ENCODE data around the gene ATP8A1.
A peak's percentile ranks its signal among the peaks of the same experiment; 100 is the strongest.
"Not testable (repeated sequence)": the region's sequence is repeated elsewhere in the genome, so short reads cannot be mapped to it uniquely, and the experiment has no call there.

Gene ATP8A1

GRCh38 chr4:42655921-42656678, 805 bp downstream of the ATP8A1 start:
- Mint-ChIP-seq H3K4me1 (peaks cover 41% of the 10 kb centered on the region), H3K27ac (peak overlapping the region; percentile 97), H3K4me3 (peak overlapping the region; percentile 99), H3K9me3 (peaks cover 13% of the 10 kb centered on the region), H3K27me3 (no peaks in the 10 kb centered on the region), H3K36me3 (peaks cover 29% of the 10 kb centered on the region)
- peak; percentile 37 for ATAC-seq

GRCh38 chr4:42655269-42655637, 1.7 kb downstream of the ATP8A1 start:
- Mint-ChIP-seq H3K27ac (peak overlapping the region; percentile 97), H3K9me3 (peaks cover 15% of the 10 kb centered on the region), H3K27me3 (no peaks in the 10 kb centered on the region), H3K4me3 (peak overlapping the region; percentile 99), H3K36me3 (peaks cover 33% of the 10 kb centered on the region), H3K4me1 (peaks cover 41% of the 10 kb centered on the region)
- no peak for ATAC-seq

GRCh38 chr4:42654631-42655268, 2.2 kb downstream of the ATP8A1 start:
- H3K4me3 Mint-ChIP-seq = peak overlapping the region; percentile 99
- ATAC-seq = no peak
- H3K36me3 Mint-ChIP-seq = peaks cover 33% of the 10 kb centered on the region
- H3K9me3 Mint-ChIP-seq = peaks cover 15% of the 10 kb centered on the region
- no peaks in the 10 kb centered on the region for H3K27me3 Mint-ChIP-seq
- peaks cover 42% of the 10 kb centered on the region for H3K4me1 Mint-ChIP-seq
- H3K27ac Mint-ChIP-seq = peak overlapping the region; percentile 97

- peaks cover 46% of the 10 kb centered on the region for H3K4me1 Mint-ChIP-seq
- peaks cover 33% of the 10 kb centered on the region for H3K36me3 Mint-ChIP-seq
- peak overlapping the region; percentile 97 for H3K27ac Mint-ChIP-seq
- H3K4me3 Mint-ChIP-seq = no peak overlapping the region
- peaks cover 15% of the 10 kb centered on the region for H3K9me3 Mint-ChIP-seq
- no peak for ATAC-seq
- no peaks in the 10 kb centered on the region for H3K27me3 Mint-ChIP-seq
These were observed 3.0 kb downstream of the ATP8A1 start for GRCh38 chr4:42653626-42654560.

GRCh38 chr4:42652529-42653231, 4.2 kb downstream of the ATP8A1 start:
- not testable (repeated sequence) for H3K27me3 Mint-ChIP-seq, ATAC-seq, H3K4me3 Mint-ChIP-seq
- Mint-ChIP-seq H3K9me3 (peaks cover 15% of the 10 kb centered on the region), H3K4me1 (peaks cover 41% of the 10 kb centered on the region), H3K27ac (peak overlapping the region; percentile 97), H3K36me3 (peaks cover 33% of the 10 kb centered on the region)

GRCh38 chr4:42649870-42650269, 7.0 kb downstream of the ATP8A1 start:
- H3K4me3 Mint-ChIP-seq = no peak overlapping the region
- no peak overlapping the region for H3K27ac Mint-ChIP-seq
- no peaks in the 10 kb centered on the region for H3K27me3 Mint-ChIP-seq
- peaks cover 15% of the 10 kb centered on the region for H3K9me3 Mint-ChIP-seq
- no peak for ATAC-seq
- peaks cover 45% of the 10 kb centered on the region for H3K4me1 Mint-ChIP-seq
- H3K36me3 Mint-ChIP-seq = peaks cover 33% of the 10 kb centered on the region

- H3K4me3 Mint-ChIP-seq = no peak overlapping the region
- no peak overlapping the region for H3K27ac Mint-ChIP-seq
- no peaks in the 10 kb centered on the region for H3K27me3 Mint-ChIP-seq
- H3K9me3 Mint-ChIP-seq = peaks cover 6% of the 10 kb centered on the region
- peaks cover 14% of the 10 kb centered on the region for H3K36me3 Mint-ChIP-seq
- peaks cover 50% of the 10 kb centered on the region for H3K4me1 Mint-ChIP-seq
- ATAC-seq = no peak
These were observed 9.8 kb downstream of the ATP8A1 start for GRCh38 chr4:42646999-42647541.

- Mint-ChIP-seq H3K4me3 (peak overlapping the region; percentile 50), H3K4me1 (peaks cover 58% of the 10 kb centered on the region), H3K27me3 (no peaks in the 10 kb centered on the region), H3K9me3 (peaks cover 3% of the 10 kb centered on the region), H3K27ac (peak overlapping the region; percentile 64), H3K36me3 (peaks cover 5% of the 10 kb centered on the region)
- no peak for ATAC-seq
These were observed 10.7 kb downstream of the ATP8A1 start for GRCh38 chr4:42646013-42646784.

GRCh38 chr4:42644897-42645296, 12.0 kb downstream of the ATP8A1 start:
- no peak for ATAC-seq
- H3K4me3 Mint-ChIP-seq = no peak overlapping the region
- H3K4me1 Mint-ChIP-seq = peaks cover 71% of the 10 kb centered on the region
- no peaks in the 10 kb centered on the region for H3K9me3 Mint-ChIP-seq
- no peaks in the 10 kb centered on the region for H3K27me3 Mint-ChIP-seq
- no peaks in the 10 kb centered on the region for H3K36me3 Mint-ChIP-seq
- H3K27ac Mint-ChIP-seq = peak overlapping the region; percentile 78

GRCh38 chr4:42643685-42644084, 13.2 kb downstream of the ATP8A1 start:
- Mint-ChIP-seq H3K27me3 (no peaks in the 10 kb centered on the region), H3K9me3 (no peaks in the 10 kb centered on the region), H3K27ac (peak overlapping the region; percentile 78), H3K4me3 (peak overlapping the region; percentile 44), H3K4me1 (peaks cover 79% of the 10 kb centered on the region), H3K36me3 (no peaks in the 10 kb centered on the region)
- ATAC-seq = peak; percentile 74

GRCh38 chr4:42642845-42643615, 13.9 kb downstream of the ATP8A1 start:
- H3K4me3 Mint-ChIP-seq = peak overlapping the region; percentile 44
- H3K4me1 Mint-ChIP-seq = peaks cover 85% of the 10 kb centered on the region
- no peak for ATAC-seq
- H3K27ac Mint-ChIP-seq = peak overlapping the region; percentile 78
- no peaks in the 10 kb centered on the region for H3K9me3 Mint-ChIP-seq
- no peaks in the 10 kb centered on the region for H3K36me3 Mint-ChIP-seq
- no peaks in the 10 kb centered on the region for H3K27me3 Mint-ChIP-seq

- H3K27ac Mint-ChIP-seq = peak overlapping the region; percentile 78
- peaks cover 1% of the 10 kb centered on the region for H3K9me3 Mint-ChIP-seq
- no peaks in the 10 kb centered on the region for H3K27me3 Mint-ChIP-seq
- no peaks in the 10 kb centered on the region for H3K36me3 Mint-ChIP-seq
- peak overlapping the region; percentile 41 for H3K4me3 Mint-ChIP-seq
- H3K4me1 Mint-ChIP-seq = peaks cover 93% of the 10 kb centered on the region
- ATAC-seq = no peak
These were observed 14.7 kb downstream of the ATP8A1 start for GRCh38 chr4:42642101-42642797.

- peaks cover 2% of the 10 kb centered on the region for H3K9me3 Mint-ChIP-seq
- peaks cover 98% of the 10 kb centered on the region for H3K4me1 Mint-ChIP-seq
- H3K27me3 Mint-ChIP-seq = no peaks in the 10 kb centered on the region
- ATAC-seq = peak; percentile 38
- peak overlapping the region; percentile 41 for H3K4me3 Mint-ChIP-seq
- H3K36me3 Mint-ChIP-seq = no peaks in the 10 kb centered on the region
- peak overlapping the region; percentile 78 for H3K27ac Mint-ChIP-seq
These were observed 15.2 kb downstream of the ATP8A1 start for GRCh38 chr4:42641656-42642055.
